Measurements from ENCODE around the gene INPP5A. TPM values are rescaled to one million over a fixed set of nuclear protein-coding genes. Genes with fewer than 3 reads are reported as not detected.

Gene INPP5A
- total RNA-seq, 1 experiment from 2014 or later = 12.3 TPM

DNA sequence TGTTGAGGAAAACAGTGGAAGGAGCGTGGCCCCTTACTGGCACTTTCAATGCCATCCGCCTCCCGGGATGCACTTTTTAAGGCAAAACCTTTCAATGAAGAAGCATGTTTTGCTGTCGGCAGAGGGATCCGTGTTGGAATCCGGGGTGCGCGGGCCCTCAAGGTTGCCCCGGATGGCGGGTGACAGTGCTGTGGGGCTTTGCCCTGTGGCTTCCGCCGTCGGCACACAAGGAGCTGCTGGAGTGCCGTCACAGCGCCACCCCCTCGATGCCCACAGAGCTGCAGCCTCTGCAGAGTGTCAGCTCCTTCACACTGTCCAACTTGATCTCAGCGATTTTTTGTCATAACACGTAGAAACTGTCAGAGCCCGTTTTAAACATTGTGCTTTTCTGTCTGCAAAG lies 189.4 kb downstream of the INPP5A start:
- Histone ChIP-seq H3K9ac (ENCODE audit: low read length) (no peak overlapping the region), H4K20me1 (ENCODE audit: insufficient read depth) (no peaks in the 10 kb centered on the region), H3K79me2 (ENCODE audit: insufficient read depth, low read length) (no peaks in the 10 kb centered on the region), H3K27me3 (ENCODE audit: insufficient read depth, low read length) (no peaks in the 10 kb centered on the region), H3K4me1 (ENCODE audit: control insufficient read depth in 1 of 2, insufficient read depth in 2 of 2, low read length in 2 of 2) (no peaks in the 10 kb centered on the region), H3K4me2 (ENCODE audit: low read length) (no peak overlapping the region), H3K36me3 (ENCODE audit: control insufficient read depth in 1 of 2, insufficient read depth in 2 of 2, low read length in 2 of 2) (no peaks in the 10 kb centered on the region), H3K9me3 (ENCODE audit: control insufficient read depth in 1 of 2, insufficient read depth in 1 of 2, low read depth in 1 of 2, low read length in 2 of 2) (no peaks in the 10 kb centered on the region), H2AFZ (ENCODE audit: low read depth, low read length, poor library complexity, severe bottlenecking) (no peak overlapping the region), H3K27ac (ENCODE audit: low read depth, low read length) (no peak overlapping the region), H3K9me2 (ENCODE audit: insufficient read depth) (no peaks in the 10 kb centered on the region), H3K4me3 (replicated peaks in 1 of 2; ENCODE audit: low read depth in 1 of 2, low read length in 2 of 2) (no peak overlapping the region)
- DNase-seq (ENCODE audit: low read depth, low spot score) (no peak), ATAC-seq (no peak)
- BruUV-seq (replicated peaks) = no TSS peak
- CTCF ChIA-PET = no interaction called here
- TF ChIP-seq MAX (IDR thresholded peaks at IDR 0.05) (no peak), EZH2phosphoT487 (IDR thresholded peaks at IDR 0.05; ENCODE audit: borderline replicate concordance) (no peak), CBX3 (IDR thresholded peaks at IDR 0.05; ENCODE audit: low read depth) (no peak), TCF7L2 (IDR thresholded peaks at IDR 0.05; ENCODE audit: borderline replicate concordance, extremely low read depth, insufficient read depth, insufficient read length) (no peak), SIN3A (IDR thresholded peaks at IDR 0.05; ENCODE audit: low read depth) (no peak), ELF1 (IDR thresholded peaks at IDR 0.05; ENCODE audit: borderline replicate concordance, low read depth) (no peak), SRF (IDR thresholded peaks at IDR 0.05; ENCODE audit: low read depth) (no peak), ZFX (IDR thresholded peaks at IDR 0.05) (no peak), YY1 (IDR thresholded peaks at IDR 0.05; ENCODE audit: extremely low read depth, insufficient replicate concordance, low read depth, low read length) (no peak), EZH2 (IDR thresholded peaks at IDR 0.05) (no peak), EGR1 (IDR thresholded peaks at IDR 0.05; ENCODE audit: low read depth) (no peak)
- TF ChIP-seq, protein P1, sequence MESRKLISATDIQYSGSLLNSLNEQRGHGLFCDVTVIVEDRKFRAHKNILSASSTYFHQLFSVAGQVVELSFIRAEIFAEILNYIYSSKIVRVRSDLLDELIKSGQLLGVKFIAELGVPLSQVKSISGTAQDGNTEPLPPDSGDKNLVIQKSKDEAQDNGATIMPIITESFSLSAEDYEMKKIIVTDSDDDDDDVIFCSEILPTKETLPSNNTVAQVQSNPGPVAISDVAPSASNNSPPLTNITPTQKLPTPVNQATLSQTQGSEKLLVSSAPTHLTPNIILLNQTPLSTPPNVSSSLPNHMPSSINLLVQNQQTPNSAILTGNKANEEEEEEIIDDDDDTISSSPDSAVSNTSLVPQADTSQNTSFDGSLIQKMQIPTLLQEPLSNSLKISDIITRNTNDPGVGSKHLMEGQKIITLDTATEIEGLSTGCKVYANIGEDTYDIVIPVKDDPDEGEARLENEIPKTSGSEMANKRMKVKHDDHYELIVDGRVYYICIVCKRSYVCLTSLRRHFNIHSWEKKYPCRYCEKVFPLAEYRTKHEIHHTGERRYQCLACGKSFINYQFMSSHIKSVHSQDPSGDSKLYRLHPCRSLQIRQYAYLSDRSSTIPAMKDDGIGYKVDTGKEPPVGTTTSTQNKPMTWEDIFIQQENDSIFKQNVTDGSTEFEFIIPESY (IDR thresholded peaks at IDR 0.05; ENCODE audit: extremely low read depth, insufficient replicate concordance, low read length) = no peak
- TF ChIP-seq, protein P2, sequence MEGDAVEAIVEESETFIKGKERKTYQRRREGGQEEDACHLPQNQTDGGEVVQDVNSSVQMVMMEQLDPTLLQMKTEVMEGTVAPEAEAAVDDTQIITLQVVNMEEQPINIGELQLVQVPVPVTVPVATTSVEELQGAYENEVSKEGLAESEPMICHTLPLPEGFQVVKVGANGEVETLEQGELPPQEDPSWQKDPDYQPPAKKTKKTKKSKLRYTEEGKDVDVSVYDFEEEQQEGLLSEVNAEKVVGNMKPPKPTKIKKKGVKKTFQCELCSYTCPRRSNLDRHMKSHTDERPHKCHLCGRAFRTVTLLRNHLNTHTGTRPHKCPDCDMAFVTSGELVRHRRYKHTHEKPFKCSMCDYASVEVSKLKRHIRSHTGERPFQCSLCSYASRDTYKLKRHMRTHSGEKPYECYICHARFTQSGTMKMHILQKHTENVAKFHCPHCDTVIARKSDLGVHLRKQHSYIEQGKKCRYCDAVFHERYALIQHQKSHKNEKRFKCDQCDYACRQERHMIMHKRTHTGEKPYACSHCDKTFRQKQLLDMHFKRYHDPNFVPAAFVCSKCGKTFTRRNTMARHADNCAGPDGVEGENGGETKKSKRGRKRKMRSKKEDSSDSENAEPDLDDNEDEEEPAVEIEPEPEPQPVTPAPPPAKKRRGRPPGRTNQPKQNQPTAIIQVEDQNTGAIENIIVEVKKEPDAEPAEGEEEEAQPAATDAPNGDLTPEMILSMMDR (IDR thresholded peaks at IDR 0.05 in 2 of 3, conservative IDR thresholded peaks at IDR 0.05 in 1 of 3; ENCODE audit: borderline replicate concordance in 1 of 3, insufficient read depth in 1 of 3, low read depth in 2 of 3, low read length in 2 of 3) = no peak
- POLR2A ChIA-PET = no interaction called here
- RAD21 ChIA-PET (ENCODE audit: low non-redundant PET in 1 of 2, low total read pairs in 2 of 2, uncharacterized antibody in 2 of 2, unreplicated experiment in 2 of 2) = no interaction called here
- intact Hi-C loops (cut with micrococcal nuclease) = no loop called here
